GM23338 (cell line): ENCODE data around the gene STX10. TPM values are rescaled to one million over a fixed set of nuclear protein-coding genes. Genes with fewer than 3 reads are reported as not detected.

Experiments
- EZH2 ChIP-seq: fragments of 200-600 bp; sonication (generic); IDR thresholded peaks from one replicate; pipeline ENCODE4 v1.8.0; 2017; ENCODE audit warnings: antibody characterized with exemption, mild to moderate bottlenecking, low read depth; ENCODE audit not compliant: unreplicated experiment
- JUNB ChIP-seq: IDR thresholded peaks from one replicate; pipeline ENCODE4 v1.6.1; 2016; ENCODE audit warnings: antibody characterized with exemption; ENCODE audit not compliant: unreplicated experiment
- NANOG ChIP-seq: IDR thresholded peaks from 2 replicates; pipeline ENCODE4 v1.6.1; 2016; ENCODE audit warnings: antibody characterized with exemption, borderline replicate concordance
- ZNF114 ChIP-seq: fragments of 250-450 bp; sonication (Bioruptor Pico); IDR thresholded peaks from 2 replicates; pipeline ENCODE4 v1.5.0; 2020; ENCODE audit warnings: mild to moderate bottlenecking, moderate library complexity
- ZNF331 ChIP-seq: fragments of 250-450 bp; sonication (Bioruptor Pico); IDR thresholded peaks from 2 replicates; pipeline ENCODE4 v1.5.0; 2020; ENCODE audit warnings: low read depth, mild to moderate bottlenecking, moderate library complexity
- polyA plus RNA-seq: library from polyadenylated mRNA; unstranded; fragments of >200 nt; fragmentation: Nextera tagmentation; extraction: Ambion mirVana; gene quantifications from 2 replicates; pipeline ENCODE4 v1.2.1, GENCODE V29; 2016
- total RNA-seq: library from RNA; depleted of rRNA; stranded (reverse); fragments of >200 nt; shearing (Covaris generic); gene quantifications from 2 replicates; pipeline ENCODE4 v1.2.3, GENCODE V29; 2014; rRNA removed
- TF ChIP-seq, protein P1 (sequence below): IDR thresholded peaks from one replicate; pipeline ENCODE4 v1.6.1; 2018; ENCODE audit warnings: antibody characterized with exemption; ENCODE audit not compliant: unreplicated experiment

STX10 gene
- total and polyA plus RNA-seq, 2 experiments from 2014 or later: 42.8 to 55.9 TPM

DNA sequence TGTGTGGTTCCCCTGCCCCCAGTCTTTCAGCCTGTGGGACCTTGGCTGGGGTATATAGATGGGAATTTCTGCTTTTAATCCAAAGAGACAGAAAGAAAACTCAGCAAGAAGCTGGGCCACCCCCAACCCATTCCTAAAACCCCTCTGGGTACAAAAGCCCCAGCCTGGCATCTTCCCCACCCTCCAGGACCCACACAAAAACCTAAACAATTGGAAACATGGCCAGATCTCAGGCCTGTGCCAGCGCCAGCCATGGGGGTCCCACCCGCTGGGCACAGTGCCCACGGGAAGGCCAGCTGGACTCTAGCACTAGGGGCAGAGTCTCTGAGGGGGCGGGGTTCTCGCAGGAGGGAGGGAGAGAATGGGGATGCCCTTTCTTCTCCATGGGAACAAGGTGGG, 56.1 kb downstream of the STX10 start (continued):
- TF ChIP-seq, protein P1, sequence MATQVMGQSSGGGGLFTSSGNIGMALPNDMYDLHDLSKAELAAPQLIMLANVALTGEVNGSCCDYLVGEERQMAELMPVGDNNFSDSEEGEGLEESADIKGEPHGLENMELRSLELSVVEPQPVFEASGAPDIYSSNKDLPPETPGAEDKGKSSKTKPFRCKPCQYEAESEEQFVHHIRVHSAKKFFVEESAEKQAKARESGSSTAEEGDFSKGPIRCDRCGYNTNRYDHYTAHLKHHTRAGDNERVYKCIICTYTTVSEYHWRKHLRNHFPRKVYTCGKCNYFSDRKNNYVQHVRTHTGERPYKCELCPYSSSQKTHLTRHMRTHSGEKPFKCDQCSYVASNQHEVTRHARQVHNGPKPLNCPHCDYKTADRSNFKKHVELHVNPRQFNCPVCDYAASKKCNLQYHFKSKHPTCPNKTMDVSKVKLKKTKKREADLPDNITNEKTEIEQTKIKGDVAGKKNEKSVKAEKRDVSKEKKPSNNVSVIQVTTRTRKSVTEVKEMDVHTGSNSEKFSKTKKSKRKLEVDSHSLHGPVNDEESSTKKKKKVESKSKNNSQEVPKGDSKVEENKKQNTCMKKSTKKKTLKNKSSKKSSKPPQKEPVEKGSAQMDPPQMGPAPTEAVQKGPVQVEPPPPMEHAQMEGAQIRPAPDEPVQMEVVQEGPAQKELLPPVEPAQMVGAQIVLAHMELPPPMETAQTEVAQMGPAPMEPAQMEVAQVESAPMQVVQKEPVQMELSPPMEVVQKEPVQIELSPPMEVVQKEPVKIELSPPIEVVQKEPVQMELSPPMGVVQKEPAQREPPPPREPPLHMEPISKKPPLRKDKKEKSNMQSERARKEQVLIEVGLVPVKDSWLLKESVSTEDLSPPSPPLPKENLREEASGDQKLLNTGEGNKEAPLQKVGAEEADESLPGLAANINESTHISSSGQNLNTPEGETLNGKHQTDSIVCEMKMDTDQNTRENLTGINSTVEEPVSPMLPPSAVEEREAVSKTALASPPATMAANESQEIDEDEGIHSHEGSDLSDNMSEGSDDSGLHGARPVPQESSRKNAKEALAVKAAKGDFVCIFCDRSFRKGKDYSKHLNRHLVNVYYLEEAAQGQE: no peak
- TF ChIP-seq ZNF114 (CRISPR knock-in tag) (no peak), EZH2 (no peak), ZNF331 (CRISPR knock-in tag) (no peak), JUNB (no peak), NANOG (no peak)

Other genes with a start within 250 kb of the STX10 start
- 0.62 and 0.63 TPM in 2 replicates for gene SYCE2, start 231.1 kb downstream of the STX10 start, total RNA-seq
- 1.9 and 2.9 TPM in 2 replicates for gene SYCE2, start 231.1 kb downstream of the STX10 start, polyA plus RNA-seq
- 74.7 and 83.5 TPM in 2 replicates for gene FARSA, start 216.7 kb downstream of the STX10 start, total RNA-seq
- 86.4 and 86.5 TPM in 2 replicates for gene FARSA, start 216.7 kb downstream of the STX10 start, polyA plus RNA-seq
- gene CALR, start 211.8 kb downstream of the STX10 start, total RNA-seq: 724 and 760 TPM in 2 replicates
- gene CALR, start 211.8 kb downstream of the STX10 start, polyA plus RNA-seq: 1,131 and 1,182 TPM in 2 replicates
- gene RAD23A, start 204.5 kb downstream of the STX10 start, total RNA-seq: 67.0 and 69.7 TPM in 2 replicates
- 121 and 127 TPM in 2 replicates for gene RAD23A, start 204.5 kb downstream of the STX10 start, polyA plus RNA-seq
- gene GADD45GIP1, start 193.2 kb downstream of the STX10 start, total RNA-seq: 46.5 and 63.9 TPM in 2 replicates
- gene GADD45GIP1, start 193.2 kb downstream of the STX10 start, polyA plus RNA-seq: 255 and 290 TPM in 2 replicates
- 0.28 TPM in 1 of 2 replicates, not detected in the other for gene DAND5, start 180.8 kb downstream of the STX10 start, total RNA-seq
- 0.10 and 0.18 TPM in 2 replicates for gene DAND5, start 180.8 kb downstream of the STX10 start, polyA plus RNA-seq
- 0.14 and 1.2 TPM in 2 replicates for gene NFIX, start 154.9 kb downstream of the STX10 start, total RNA-seq
- 0.06 and 0.31 TPM in 2 replicates for gene NFIX, start 154.9 kb downstream of the STX10 start, polyA plus RNA-seq
- gene LYL1, start 47.5 kb downstream of the STX10 start, total RNA-seq: 0.47 and 2.2 TPM in 2 replicates
- 0.77 and 1.2 TPM in 2 replicates for gene LYL1, start 47.5 kb downstream of the STX10 start, polyA plus RNA-seq
- 76.4 and 88.6 TPM in 2 replicates for gene TRMT1, start 33.6 kb downstream of the STX10 start, total RNA-seq
- 90.1 and 92.6 TPM in 2 replicates for gene TRMT1, start 33.6 kb downstream of the STX10 start, polyA plus RNA-seq
- gene NACC1, start 32.1 kb downstream of the STX10 start, total RNA-seq: 203 and 260 TPM in 2 replicates
- 12.4 and 16.1 TPM in 2 replicates for gene NACC1, start 32.1 kb downstream of the STX10 start, polyA plus RNA-seq
- 99.1 and 124 TPM in 2 replicates for gene IER2, start within 50 bp of the STX10 start, total RNA-seq
- 191 and 200 TPM in 2 replicates for gene IER2, start within 50 bp of the STX10 start, polyA plus RNA-seq